GM18873 (cell line): Measurements from ENCODE around the gene APOD.
"Not testable (repeated sequence)": the region's sequence is repeated elsewhere in the genome, so short reads cannot be mapped to it uniquely, and the experiment has no call there.

Source experiments
- ATAC-seq: cut with Tn5 transposase; IDR thresholded peaks from one replicate; pipeline ENCODE4 v1.9.1; 2021; ENCODE audit warnings: mild to moderate bottlenecking, moderate library complexity, moderate number of reproducible peaks; ENCODE audit not compliant: unreplicated experiment, low FRiP score

The APOD gene

DNA sequence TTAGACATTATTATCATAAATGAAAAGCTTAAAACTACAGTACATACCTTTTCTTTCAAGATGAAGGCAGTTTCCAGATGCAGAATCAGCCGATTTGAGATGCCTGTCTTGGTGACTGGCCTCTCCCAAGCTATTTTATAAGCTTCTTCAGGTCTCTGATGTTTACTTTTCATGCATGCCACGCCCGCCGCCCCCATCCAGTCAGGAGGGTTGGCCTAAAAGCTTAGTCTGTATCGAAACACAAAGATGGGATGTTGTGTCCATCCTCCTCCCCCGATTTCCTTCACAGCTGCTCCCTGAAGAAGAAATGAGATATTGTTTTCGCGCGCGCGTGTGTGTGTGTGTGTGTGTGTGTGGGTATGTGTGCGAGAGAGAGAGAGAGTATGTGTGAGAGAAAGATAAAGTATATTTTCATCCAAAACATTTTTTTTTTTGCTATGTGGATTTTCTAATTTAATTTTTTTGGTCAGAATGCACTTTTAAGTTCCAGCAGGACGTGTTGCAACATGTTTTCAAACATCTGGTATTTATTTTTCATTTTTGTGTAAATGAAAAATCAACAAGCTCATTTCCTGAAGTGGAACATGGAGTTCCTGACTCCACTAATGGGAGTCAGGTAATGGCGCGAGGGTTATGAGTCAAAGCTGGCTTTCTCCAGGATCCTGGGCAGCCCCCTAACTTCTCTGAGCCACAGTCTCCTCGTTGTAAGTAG, at the start of gene APOD:
TSS of gene APOD (minus strand) at position 110 of the 712 bp plus-strand sequence. CDS start 4,479 bp downstream, outside the sequence.
- ATAC-seq, result no peak

- ATAC-seq, result not testable (repeated sequence)
These were observed 49.6 kb upstream of the APOD start for GRCh38 chr3:195633351-195633750.

- ATAC-seq, result not testable (repeated sequence)
These were observed 48.9 kb upstream of the APOD start for GRCh38 chr3:195632501-195633185.

DNA sequence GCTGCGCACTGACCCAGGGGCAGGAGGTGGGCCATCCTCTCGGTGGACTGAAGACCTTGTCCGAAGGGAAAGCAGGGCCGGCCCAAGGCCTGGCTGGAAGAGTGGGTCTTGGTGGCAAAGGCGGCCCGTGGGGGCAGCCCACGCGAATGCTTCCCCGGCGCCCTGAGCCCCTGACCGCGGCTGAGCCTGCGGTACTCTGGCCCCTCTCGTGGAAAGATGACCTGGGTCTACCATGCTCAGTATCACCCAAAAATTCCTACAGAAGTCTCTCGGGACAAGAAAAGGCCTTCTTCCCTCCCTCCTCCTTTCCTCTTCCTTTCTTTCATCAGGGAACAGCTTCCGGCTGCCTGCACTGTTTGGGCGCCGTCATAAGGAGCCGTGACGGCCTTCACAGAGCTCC, 48.3 kb upstream of the APOD start:
- not testable (repeated sequence) for ATAC-seq

- not testable (repeated sequence) for ATAC-seq
These were observed 47.3 kb upstream of the APOD start for GRCh38 chr3:195630938-195631495.

DNA sequence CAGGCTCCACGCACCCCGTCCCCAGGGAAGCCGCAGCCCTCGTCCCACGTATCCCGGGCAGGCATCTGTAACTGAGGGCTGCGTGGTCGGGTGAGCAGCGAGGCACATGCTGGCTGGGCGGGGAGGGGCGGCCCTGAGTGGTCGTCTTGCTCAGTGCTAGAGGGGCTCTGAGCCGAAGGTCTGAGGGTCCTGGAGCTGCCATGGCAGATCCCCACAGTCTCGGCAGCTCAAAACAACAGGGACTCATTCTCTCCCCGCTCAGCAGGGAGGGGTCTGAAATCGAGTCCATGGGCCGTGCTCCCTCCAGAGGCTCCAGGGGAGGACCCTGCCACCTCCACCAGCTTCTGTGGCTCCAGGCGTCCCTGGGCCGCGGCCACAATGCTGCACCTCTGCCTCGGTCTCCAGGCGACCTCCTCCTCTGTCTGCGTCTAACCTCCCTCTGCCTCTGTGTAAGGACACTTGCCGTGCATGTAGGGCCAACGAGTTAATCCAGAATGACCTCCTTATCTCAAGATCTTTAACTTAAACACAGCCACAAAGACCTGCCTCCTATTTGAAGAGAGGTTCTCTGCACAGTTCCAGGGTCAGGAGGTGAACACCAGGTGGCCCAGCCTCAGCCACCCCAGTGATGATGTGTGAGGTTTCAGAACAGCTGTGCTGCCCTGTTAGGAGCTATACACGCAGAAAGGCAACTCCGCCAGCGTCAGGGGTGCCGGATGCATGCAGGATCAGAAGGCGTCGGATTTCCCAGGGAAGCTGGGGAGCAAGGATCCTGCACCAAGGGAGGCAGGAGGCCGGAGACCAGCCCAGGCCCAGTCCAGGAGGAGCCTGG, 46.6 kb upstream of the APOD start:
- not testable (repeated sequence) for ATAC-seq

GRCh38 chr3:195629682-195630081, 45.9 kb upstream of the APOD start:
- not testable (repeated sequence) for ATAC-seq

- not testable (repeated sequence) for ATAC-seq
These were observed 44.7 kb upstream of the APOD start for GRCh38 chr3:195628386-195628920.

- not testable (repeated sequence) for ATAC-seq
These were observed 44.0 kb upstream of the APOD start for GRCh38 chr3:195627515-195628385.

DNA sequence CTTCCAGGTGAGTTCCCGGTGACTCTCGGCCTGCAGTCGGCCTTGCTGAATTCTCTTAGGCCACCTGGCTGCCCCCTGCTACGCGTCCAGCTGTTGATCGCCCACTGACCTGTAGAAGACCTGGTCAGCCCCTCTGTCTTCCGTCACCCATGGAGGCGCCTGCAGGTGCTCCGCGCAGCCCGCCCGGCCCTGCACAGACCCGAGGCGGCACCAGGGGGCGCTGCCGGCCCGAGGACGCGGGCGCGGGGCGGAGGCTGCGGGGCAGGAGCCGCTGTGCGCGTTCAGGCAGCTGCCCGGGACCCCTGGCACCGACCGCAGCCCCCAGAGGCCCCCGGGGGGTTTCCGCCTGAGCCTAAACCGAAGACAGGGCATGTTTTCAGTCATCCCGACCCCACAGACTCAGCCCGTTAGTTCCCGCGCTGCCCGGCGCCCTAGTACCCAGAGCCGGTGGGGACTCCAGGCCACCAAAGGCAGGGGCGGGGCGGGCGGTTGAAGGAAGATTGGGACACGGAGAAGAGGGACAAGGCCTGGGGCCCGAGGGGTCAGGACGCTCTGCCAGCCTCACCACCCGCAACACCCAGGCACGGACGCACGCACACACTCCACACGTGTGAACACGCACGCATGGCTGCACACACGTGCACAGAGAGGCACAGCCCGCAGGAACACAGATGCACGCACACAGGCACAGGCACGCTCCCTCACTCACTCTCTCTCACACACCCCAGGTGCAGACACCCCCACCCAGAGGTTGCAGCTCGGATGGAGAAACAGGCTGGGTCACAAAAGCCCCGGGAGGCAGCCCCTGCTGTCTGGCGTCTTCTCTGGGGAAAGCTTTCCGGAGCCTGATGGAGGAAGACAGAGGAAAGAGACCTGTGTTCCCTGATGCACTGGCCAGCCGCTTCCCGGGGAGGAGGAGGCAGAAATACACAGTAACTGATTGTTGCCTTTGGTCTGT, 41.1 kb upstream of the APOD start:
- ATAC-seq, result not testable (repeated sequence)

DNA sequence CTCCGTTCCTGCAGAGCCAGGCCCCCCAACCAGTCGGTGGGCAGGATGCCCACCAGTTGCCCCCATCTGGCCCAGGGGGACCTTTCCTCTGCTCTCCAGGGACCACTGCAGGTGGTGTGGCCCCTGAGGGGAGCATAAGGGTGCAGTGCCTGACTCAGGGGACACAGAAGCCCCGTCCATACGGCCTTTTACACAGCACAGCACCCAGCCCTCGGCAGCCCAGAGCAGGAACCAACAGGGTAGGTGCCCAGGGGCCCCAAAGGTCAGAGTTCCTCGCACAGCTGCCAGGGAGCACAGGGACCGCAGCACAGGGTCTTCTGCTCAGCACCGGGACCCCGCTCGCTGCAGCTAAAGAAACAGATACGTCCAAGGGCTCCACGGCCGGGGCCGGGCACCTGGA, 40.4 kb upstream of the APOD start:
- ATAC-seq, result not testable (repeated sequence)

GRCh38 chr3:195623217-195623965, 39.7 kb upstream of the APOD start:
- ATAC-seq, result not testable (repeated sequence)

DNA sequence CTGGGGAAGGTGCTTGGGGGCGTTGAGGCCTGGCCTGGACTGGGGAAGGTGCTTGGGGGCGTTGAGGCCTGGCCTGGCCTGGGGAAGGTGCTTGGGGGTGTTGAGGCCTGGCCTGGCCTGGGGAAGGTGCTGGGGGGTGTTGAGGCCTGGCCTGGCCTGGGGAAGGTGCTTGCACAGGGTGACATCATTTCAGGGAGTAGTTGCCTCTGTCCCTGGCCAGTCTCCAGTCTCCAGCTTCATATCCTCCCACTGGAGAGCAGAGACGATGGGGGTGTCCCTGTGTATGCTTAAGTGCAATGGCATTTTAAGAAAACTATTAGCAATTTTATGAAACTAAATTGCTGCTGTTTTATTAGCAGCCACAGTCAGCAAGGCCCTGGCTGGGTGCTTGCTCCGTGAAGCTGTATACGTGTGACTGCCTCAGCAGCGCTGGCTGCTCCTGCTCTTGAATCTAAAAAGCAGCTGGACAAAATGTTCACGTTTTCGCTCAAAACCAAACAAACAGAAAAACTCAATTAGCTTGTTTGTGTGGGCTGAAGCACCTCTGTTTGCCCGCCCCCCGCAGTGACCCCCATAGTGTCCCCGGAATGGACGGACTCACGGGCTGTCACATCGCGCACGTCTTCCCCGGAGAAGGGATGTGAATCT, 38.9 kb upstream of the APOD start:
- not testable (repeated sequence) for ATAC-seq

GRCh38 chr3:195622012-195622411, 38.3 kb upstream of the APOD start:
- ATAC-seq, result not testable (repeated sequence)

- not testable (repeated sequence) for ATAC-seq
These were observed 37.4 kb upstream of the APOD start for GRCh38 chr3:195621095-195621494.

DNA sequence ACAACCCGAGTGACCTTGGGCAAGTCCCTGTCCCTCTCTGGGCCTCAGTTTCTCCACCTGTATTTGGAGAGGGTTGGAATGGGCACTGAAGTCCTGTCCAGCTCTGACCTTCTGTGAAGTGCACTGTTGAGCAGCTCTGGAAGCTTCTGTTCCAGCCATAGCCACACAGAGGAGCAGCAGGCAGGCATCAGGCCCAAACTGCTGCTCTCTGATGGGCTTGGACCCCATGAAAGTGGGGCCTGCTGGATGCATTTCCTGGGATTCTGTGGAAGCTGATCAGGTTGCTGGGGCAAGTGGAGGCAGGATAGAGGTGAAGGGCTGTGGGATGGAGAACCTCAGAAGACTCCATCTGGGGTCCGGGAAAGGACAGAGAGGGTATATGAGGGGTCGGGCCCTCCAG, 36.7 kb upstream of the APOD start:
- ATAC-seq, result not testable (repeated sequence)
